Activated CD8-positive, alpha-beta memory T cell treated with anti-CD3 and anti-CD28 coated beads for 24 hours (primary cell): ENCODE data around the gene ZBTB47.
A peak's percentile ranks its signal among the peaks of the same experiment; 100 is the strongest.

Experiments used
- DNase-seq: peaks from one replicate; pipeline ENCODE4 v3.0.0-alpha.2; 2020

ZBTB47 gene

GRCh38 chr3:42686832-42687650 is 33.5 kb downstream of the ZBTB47 start:
- DNase-seq = no peak

- no peak for DNase-seq
Observed at GRCh38 chr3:42688016-42688415, 34.5 kb downstream of the ZBTB47 start.

- DNase-seq = no peak
Observed at GRCh38 chr3:42688487-42689420, 35.3 kb downstream of the ZBTB47 start.

- no peak for DNase-seq
Observed at GRCh38 chr3:42689421-42690014, 36.0 kb downstream of the ZBTB47 start.

GRCh38 chr3:42690191-42690590 is 36.7 kb downstream of the ZBTB47 start:
- no peak for DNase-seq

GRCh38 chr3:42690766-42691680 is 37.5 kb downstream of the ZBTB47 start:
- DNase-seq = no peak

- no peak for DNase-seq
Observed at GRCh38 chr3:42691816-42692666, 38.5 kb downstream of the ZBTB47 start.

GRCh38 chr3:42692667-42693529 is 39.4 kb downstream of the ZBTB47 start:
- no peak for DNase-seq

GRCh38 chr3:42693530-42693930 is 40.0 kb downstream of the ZBTB47 start:
- DNase-seq = no peak

GRCh38 chr3:42694366-42694765 is 40.9 kb downstream of the ZBTB47 start:
- DNase-seq = no peak

GRCh38 chr3:42696356-42697288 is 43.1 kb downstream of the ZBTB47 start:
- no peak for DNase-seq

GRCh38 chr3:42697289-42698051 is 44.0 kb downstream of the ZBTB47 start:
- peak; percentile 50 for DNase-seq

- peak; percentile 54 for DNase-seq
Observed at GRCh38 chr3:42698216-42698910, 44.9 kb downstream of the ZBTB47 start.

- peak; percentile 56 for DNase-seq
Observed at GRCh38 chr3:42698911-42699230, 45.4 kb downstream of the ZBTB47 start.

- DNase-seq = peak; percentile 53
Observed at GRCh38 chr3:42699511-42699971, 46.0 kb downstream of the ZBTB47 start.

- peak; percentile 51 for DNase-seq
Observed at GRCh38 chr3:42700366-42701288, 47.1 kb downstream of the ZBTB47 start.
